ENCODE results near the gene GOLGA6L26.
"Not testable (repeated sequence)": the region's sequence is repeated elsewhere in the genome, so short reads cannot be mapped to it uniquely, and the experiment has no call there.

DNA sequence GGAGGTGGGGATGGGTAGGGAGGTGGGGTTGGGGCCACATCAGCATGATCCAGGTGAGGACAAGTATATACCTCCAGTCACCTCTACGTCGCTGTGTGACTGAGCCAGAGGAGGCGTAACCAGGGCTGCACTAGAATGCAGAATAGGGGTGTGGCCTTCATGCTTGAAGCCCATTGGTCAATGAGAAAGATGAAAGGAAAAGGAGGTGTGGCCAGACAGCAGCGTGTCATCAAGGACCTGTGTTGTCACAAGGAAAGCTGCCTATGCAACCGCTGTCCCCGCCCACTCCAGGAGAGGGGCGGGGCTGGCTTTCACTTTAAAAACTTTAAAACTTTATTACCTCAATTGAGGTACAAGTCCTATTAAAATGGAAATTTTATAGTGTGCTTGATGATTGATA is at the start of gene GOLGA6L26:
- TF ChIP-seq, protein P1, sequence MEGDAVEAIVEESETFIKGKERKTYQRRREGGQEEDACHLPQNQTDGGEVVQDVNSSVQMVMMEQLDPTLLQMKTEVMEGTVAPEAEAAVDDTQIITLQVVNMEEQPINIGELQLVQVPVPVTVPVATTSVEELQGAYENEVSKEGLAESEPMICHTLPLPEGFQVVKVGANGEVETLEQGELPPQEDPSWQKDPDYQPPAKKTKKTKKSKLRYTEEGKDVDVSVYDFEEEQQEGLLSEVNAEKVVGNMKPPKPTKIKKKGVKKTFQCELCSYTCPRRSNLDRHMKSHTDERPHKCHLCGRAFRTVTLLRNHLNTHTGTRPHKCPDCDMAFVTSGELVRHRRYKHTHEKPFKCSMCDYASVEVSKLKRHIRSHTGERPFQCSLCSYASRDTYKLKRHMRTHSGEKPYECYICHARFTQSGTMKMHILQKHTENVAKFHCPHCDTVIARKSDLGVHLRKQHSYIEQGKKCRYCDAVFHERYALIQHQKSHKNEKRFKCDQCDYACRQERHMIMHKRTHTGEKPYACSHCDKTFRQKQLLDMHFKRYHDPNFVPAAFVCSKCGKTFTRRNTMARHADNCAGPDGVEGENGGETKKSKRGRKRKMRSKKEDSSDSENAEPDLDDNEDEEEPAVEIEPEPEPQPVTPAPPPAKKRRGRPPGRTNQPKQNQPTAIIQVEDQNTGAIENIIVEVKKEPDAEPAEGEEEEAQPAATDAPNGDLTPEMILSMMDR (conservative IDR thresholded peaks at IDR 0.05; ENCODE audit: low read length): not testable (repeated sequence)
- not testable (repeated sequence) for TF ChIP-seq EZH2phosphoT487 (IDR thresholded peaks at IDR 0.05; ENCODE audit: borderline replicate concordance)

Data from Loucy (cell line).